Calu3 (cell line): Measurements from ENCODE around the gene RETREG3. TPM values are rescaled to one million over a fixed set of nuclear protein-coding genes. Genes with fewer than 3 reads are reported as not detected.
A peak's percentile ranks its signal among the peaks of the same experiment; 100 is the strongest.

Source experiments
- BruUV-seq: library from RNA; stranded (reverse); fragments of 400-500 nt; replicated peaks from 2 replicates; lab custom pipeline; 2021; lab: Mats Ljungman, UMichigan
- CTCF ChIA-PET: fragments of 300-600 bp; sonication (Branson Sonifier 250); formaldehyde crosslinking; loops from one replicate; lab custom pipeline; 2022; ENCODE audit warnings: antibody characterized with exemption; lab: Charles Lee
- DNase-seq: peaks from one replicate; pipeline ENCODE4 v3.0.0; 2022
- H3K27ac Mint-ChIP-seq: one replicate; pipeline ENCODE4 v1.8.0; 2022; ENCODE audit warnings: mixed read lengths; ENCODE audit not compliant: unreplicated experiment
- H3K27me3 Mint-ChIP-seq: one replicate; pipeline ENCODE4 v1.8.0; 2022; ENCODE audit warnings: mixed read lengths; ENCODE audit not compliant: unreplicated experiment
- H3K36me3 Mint-ChIP-seq: one replicate; pipeline ENCODE4 v1.8.0; 2022; ENCODE audit warnings: mild to moderate bottlenecking, moderate library complexity, mixed read lengths; ENCODE audit not compliant: insufficient read depth, unreplicated experiment
- H3K4me1 Mint-ChIP-seq: one replicate; pipeline ENCODE4 v1.8.0; 2022; ENCODE audit warnings: mild to moderate bottlenecking, low read depth, mixed read lengths; ENCODE audit not compliant: unreplicated experiment
- H3K4me3 Mint-ChIP-seq: one replicate; pipeline ENCODE4 v1.8.0; 2022; ENCODE audit warnings: mild to moderate bottlenecking, low read depth, moderate library complexity, mixed read lengths; ENCODE audit not compliant: unreplicated experiment
- H3K9me3 Mint-ChIP-seq: one replicate; pipeline ENCODE4 v1.8.0; 2022; ENCODE audit warnings: low read depth, mixed read lengths; ENCODE audit not compliant: unreplicated experiment
- CTCF ChIP-seq: fragments of 200-600 bp; IDR thresholded peaks from one replicate; pipeline ENCODE4 v1.8.0; 2022; ENCODE audit warnings: antibody characterized with exemption; ENCODE audit not compliant: unreplicated experiment
- intact Hi-C: fragments of 100-400 bp; cut with micrococcal nuclease; formaldehyde crosslinking; loops from one replicate; pipeline ENCODE4 v1.10.0; 2022; ENCODE audit not compliant: unreplicated experiment
- total RNA-seq: library from RNA; stranded (reverse); gene quantifications from 2 replicates; pipeline ENCODE4 v1.2.3, GENCODE V29; 2022

Gene RETREG3
- total RNA-seq, 1 experiment from 2014 or later = 71.2 TPM

GRCh38 chr17:42566215-42566882 lies 42.8 kb downstream of the RETREG3 start:
- Mint-ChIP-seq H3K9me3 (no peaks in the 10 kb centered on the region), H3K27me3 (no peaks in the 10 kb centered on the region), H3K36me3 (peaks cover 90% of the 10 kb centered on the region), H3K4me1 (peaks cover 34% of the 10 kb centered on the region), H3K4me3 (peak overlapping the region; percentile 85), H3K27ac (peak overlapping the region; percentile 47)
- no peak for DNase-seq
- intact Hi-C loops = no loop called here
- CTCF ChIA-PET = interaction anchor here (1.1 to 1.3 kb wide), 3 partner anchors 9 to 18 kb away, joined by 3 to 4 read pairs (median 4); partner anchors contain the start of gene PSMC3IP
- no TSS peak for BruUV-seq
- no peak for TF ChIP-seq CTCF

GRCh38 chr17:42565523-42566214 lies 43.5 kb downstream of the RETREG3 start:
- no peak for DNase-seq
- no TSS peak for BruUV-seq
- no peak for TF ChIP-seq CTCF
- Mint-ChIP-seq H3K4me1 (peaks cover 34% of the 10 kb centered on the region), H3K27ac (peak overlapping the region; percentile 47), H3K27me3 (no peaks in the 10 kb centered on the region), H3K9me3 (no peaks in the 10 kb centered on the region), H3K4me3 (peak overlapping the region; percentile 85), H3K36me3 (peaks cover 90% of the 10 kb centered on the region)
- CTCF ChIA-PET = interaction anchor here (1.1 to 1.3 kb wide), 2 partner anchors 11 to 17 kb away, joined by 4 read pairs; partner anchors contain the start of gene PSMC3IP
- intact Hi-C loops = no loop called here

GRCh38 chr17:42564815-42565522 lies 44.2 kb downstream of the RETREG3 start:
- no peaks in the 10 kb centered on the region for H3K9me3 Mint-ChIP-seq
- intact Hi-C loops = no loop called here
- CTCF ChIA-PET = interaction anchor here (1.3 to 1.4 kb wide), 2 partner anchors 17 kb away, joined by 3 to 4 read pairs; no protein-coding TSS in a partner anchor
- TF ChIP-seq CTCF = no peak
- H3K27ac Mint-ChIP-seq = no peak overlapping the region
- no TSS peak for BruUV-seq
- no peak overlapping the region for H3K4me3 Mint-ChIP-seq
- peaks cover 88% of the 10 kb centered on the region for H3K36me3 Mint-ChIP-seq
- DNase-seq = no peak
- no peaks in the 10 kb centered on the region for H3K27me3 Mint-ChIP-seq
- peaks cover 34% of the 10 kb centered on the region for H3K4me1 Mint-ChIP-seq

GRCh38 chr17:42563950-42564349 lies 45.2 kb downstream of the RETREG3 start:
- no peak for DNase-seq
- H3K27me3 Mint-ChIP-seq = no peaks in the 10 kb centered on the region
- peak overlapping the region; percentile 93 for H3K27ac Mint-ChIP-seq
- H3K36me3 Mint-ChIP-seq = peaks cover 79% of the 10 kb centered on the region
- no peak for TF ChIP-seq CTCF
- no peaks in the 10 kb centered on the region for H3K9me3 Mint-ChIP-seq
- BruUV-seq = no TSS peak
- CTCF ChIA-PET = interaction anchor here (1.1 to 1.4 kb wide), 3 partner anchors 14 to 260 kb away, joined by 3 to 9 read pairs (median 3); partner anchors contain the start of genes BECN1 and PSMC3IP
- H3K4me1 Mint-ChIP-seq = peaks cover 34% of the 10 kb centered on the region
- peak overlapping the region; percentile 100 for H3K4me3 Mint-ChIP-seq
- intact Hi-C loops = no loop called here
